ENCODE data around the gene MUL1. TPM values are rescaled to one million over a fixed set of nuclear protein-coding genes. Genes with fewer than 3 reads are reported as not detected.

Gene MUL1
- total RNA-seq, 2 donors from 2014 or later, result 32.4 to 41.0 TPM

Other genes with a start within 250 kb of the MUL1 start
- gene VWA5B1, start 217.3 kb downstream of the MUL1 start, total RNA-seq, result under 1 TPM; 0.06 to 0.16 TPM
- gene CAMK2N1, start 21.9 kb downstream of the MUL1 start, total RNA-seq, result 10 to 100 TPM; 19.4 to 25.3 TPM
- 1 to 10 TPM; 1.6 to 3.3 TPM for gene FAM43B, start 44.4 kb upstream of the MUL1 start, total RNA-seq
- gene CDA, start 80.9 kb upstream of the MUL1 start, total RNA-seq, result 1 to 10 TPM; 2.4 to 6.5 TPM
- 100 to 1,000 TPM; 126 to 149 TPM for gene PINK1, start 125.3 kb upstream of the MUL1 start, total RNA-seq
- gene DDOST, start 153.2 kb upstream of the MUL1 start, total RNA-seq, result 100 to 1,000 TPM; 143 to 145 TPM
- 1 to 10 TPM; 3.2 to 4.0 TPM for gene KIF17, start 209.9 kb upstream of the MUL1 start, total RNA-seq
- gene SH2D5, start 224.6 kb upstream of the MUL1 start, total RNA-seq, result under 1 TPM; 0.18 to 0.44 TPM